Measurements from ENCODE around the gene TNFSF10.

DNA sequence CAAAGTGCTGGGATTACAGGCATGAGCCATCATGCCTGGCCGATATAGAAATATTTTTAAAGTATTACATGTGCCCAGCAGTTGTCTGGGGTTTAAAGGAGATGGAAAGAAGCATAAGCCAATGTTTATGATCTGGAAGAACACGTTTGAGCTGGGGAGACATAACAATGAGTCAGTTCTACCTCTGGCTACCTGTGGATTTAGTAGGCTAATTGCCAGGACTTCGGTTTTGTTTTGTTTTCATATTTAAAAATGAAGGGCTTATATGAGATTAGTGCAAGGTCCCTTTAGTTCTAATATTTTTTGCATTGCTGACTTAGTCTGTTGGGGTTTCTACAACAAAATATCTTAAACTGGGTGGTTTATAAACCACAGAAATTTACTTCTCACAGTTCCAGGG is 22.9 kb upstream of the TNFSF10 start:
- TF ChIP-seq POLR2AphosphoS5 (IDR thresholded peaks at IDR 0.05), result no peak
- TF ChIP-seq, protein P1, sequence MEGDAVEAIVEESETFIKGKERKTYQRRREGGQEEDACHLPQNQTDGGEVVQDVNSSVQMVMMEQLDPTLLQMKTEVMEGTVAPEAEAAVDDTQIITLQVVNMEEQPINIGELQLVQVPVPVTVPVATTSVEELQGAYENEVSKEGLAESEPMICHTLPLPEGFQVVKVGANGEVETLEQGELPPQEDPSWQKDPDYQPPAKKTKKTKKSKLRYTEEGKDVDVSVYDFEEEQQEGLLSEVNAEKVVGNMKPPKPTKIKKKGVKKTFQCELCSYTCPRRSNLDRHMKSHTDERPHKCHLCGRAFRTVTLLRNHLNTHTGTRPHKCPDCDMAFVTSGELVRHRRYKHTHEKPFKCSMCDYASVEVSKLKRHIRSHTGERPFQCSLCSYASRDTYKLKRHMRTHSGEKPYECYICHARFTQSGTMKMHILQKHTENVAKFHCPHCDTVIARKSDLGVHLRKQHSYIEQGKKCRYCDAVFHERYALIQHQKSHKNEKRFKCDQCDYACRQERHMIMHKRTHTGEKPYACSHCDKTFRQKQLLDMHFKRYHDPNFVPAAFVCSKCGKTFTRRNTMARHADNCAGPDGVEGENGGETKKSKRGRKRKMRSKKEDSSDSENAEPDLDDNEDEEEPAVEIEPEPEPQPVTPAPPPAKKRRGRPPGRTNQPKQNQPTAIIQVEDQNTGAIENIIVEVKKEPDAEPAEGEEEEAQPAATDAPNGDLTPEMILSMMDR (IDR thresholded peaks at IDR 0.05), result no peak
